K562 (cell line): ENCODE measurements around the gene MCC. TPM values are rescaled to one million over a fixed set of nuclear protein-coding genes. Genes with fewer than 3 reads are reported as not detected.

ENCODE experiments used
- ATAC-seq: fragments of 200-7000 bp; cut with Tn5 transposase; 3 replicates; pipeline ENCODE4 v1.9.1; 2020; ENCODE audit warnings: moderate library complexity
- BruUV-seq: library from RNA; stranded (reverse); fragments of 400-500 nt; replicated peaks from 2 replicates; lab custom pipeline; 2021; lab: Mats Ljungman, UMichigan
- CTCF ChIA-PET: fragments of 300-600 bp; formaldehyde crosslinking; extraction: SDS; loops from one replicate; lab custom pipeline; 2021; ENCODE audit warnings: low intra/inter-chr PET ratio; lab: Yijun Ruan, JAX
- POLR2A ChIA-PET: fragments of 300-600, 350-650 bp; sonication (Branson Sonifier 250); formaldehyde crosslinking; extraction: SDS; loops from one replicate; lab custom pipeline; 2021; ENCODE audit warnings: antibody characterized with exemption, inconsistent platforms; lab: Yijun Ruan, JAX
- DNase-seq, 4 experiments: peaks; one replicate each; pipeline versions ENCODE4 v3.0.0 to v3.0.0-alpha.2; 2011 to 2018; ENCODE audit warnings: low spot score in 3 of 4, mixed read lengths in 3 of 4; ENCODE audit errors: extremely low read depth in 1 of 4
- FAIRE-seq: peaks from 2 replicates; lab custom pipeline; 2011; peaks lifted over from hg19 to GRCh38; lab: Jason Lieb, UNC
- H2AFZ ChIP-seq: 2 replicates; pipeline ENCODE4 v1.6.0; 2011; ENCODE audit warnings: low read depth, low read length, control low read depth, inconsistent platforms
- H3K27ac ChIP-seq: fragments of 200-600 bp; 3 replicates; pipeline ENCODE4 v1.8.0; 2011; ENCODE audit warnings: low read depth, mild to moderate bottlenecking, control low read depth, inconsistent platforms, low read length, moderate library complexity, mixed read lengths; ENCODE audit errors: extremely low read depth
- H3K27me3 ChIP-seq, 2 experiments: fragments of 300-600 bp in 1 of 2; 2 replicates in 1 of 2; 3 replicates in 1 of 2; pipeline versions ENCODE4 v1.6.0 to v1.8.0; 2011; ENCODE audit warnings: inconsistent platforms in 2 of 2, low read length in 2 of 2, mild to moderate bottlenecking in 1 of 2, mixed read lengths in 1 of 2, moderate library complexity in 1 of 2; ENCODE audit not compliant: control insufficient read depth in 2 of 2, insufficient read depth in 2 of 2
- H3K36me3 ChIP-seq: fragments of 300-600 bp; 3 replicates; pipeline ENCODE4 v1.8.0; 2011; ENCODE audit warnings: mild to moderate bottlenecking, low read length, inconsistent platforms; ENCODE audit not compliant: control insufficient read depth, insufficient read depth
- H3K4me1 ChIP-seq, 2 experiments: fragments of 200-600 bp in 1 of 2; replicated peaks in 1 of 2; 2 replicates in 1 of 2; 3 replicates in 1 of 2; pipeline versions ENCODE4 v1.5.1 to v1.8.0; 2011; ENCODE audit warnings: inconsistent platforms in 2 of 2, low read length in 2 of 2, mild to moderate bottlenecking in 1 of 2, mixed read lengths in 1 of 2, moderate library complexity in 1 of 2; ENCODE audit not compliant: control insufficient read depth in 2 of 2, insufficient read depth in 2 of 2
- H3K4me2 ChIP-seq: 2 replicates; pipeline ENCODE4 v1.6.1; 2011; ENCODE audit warnings: low read length, control low read depth, inconsistent platforms, mixed read lengths; ENCODE audit not compliant: insufficient read depth
- H3K4me3 ChIP-seq: fragments of 200-600 bp; sonication (generic), shearing (Covaris generic); 2 replicates; pipeline ENCODE4 v1.5.1; 2016; ENCODE audit warnings: control low read depth, inconsistent platforms
- H3K79me2 ChIP-seq: fragments of 200-600 bp; 3 replicates; pipeline ENCODE4 v1.8.0; 2011; ENCODE audit warnings: low read length, inconsistent platforms; ENCODE audit not compliant: control insufficient read depth, insufficient read depth
- H3K9ac ChIP-seq, 2 experiments: 2 replicates each; pipeline versions ENCODE4 v1.6.0 to v1.6.1; 2011; ENCODE audit warnings: low read depth in 2 of 2, low read length in 2 of 2, control low read depth in 1 of 2, inconsistent platforms in 1 of 2, mild to moderate bottlenecking in 1 of 2, mixed read lengths in 1 of 2; ENCODE audit not compliant: insufficient read depth in 1 of 2
- H3K9me1 ChIP-seq: one replicate; pipeline ENCODE4 v1.6.0; 2011; ENCODE audit warnings: inconsistent platforms, mild to moderate bottlenecking, low read length, moderate library complexity; ENCODE audit not compliant: control insufficient read depth, insufficient read depth
- H3K9me3 ChIP-seq: replicated peaks from 2 replicates; pipeline ENCODE4 v1.5.1; 2011; ENCODE audit warnings: low read depth, low read length, inconsistent platforms; ENCODE audit not compliant: control insufficient read depth, insufficient read depth
- H4K20me1 ChIP-seq: replicated peaks from 2 replicates; pipeline ENCODE4 v1.6.1; 2011; ENCODE audit warnings: low read length, inconsistent platforms, mixed read lengths; ENCODE audit not compliant: control insufficient read depth, insufficient read depth
- HBP1 ChIP-seq: fragments of 450-650 bp; formaldehyde crosslinking; IDR thresholded peaks from 2 replicates; pipeline ENCODE4 v1.4.0; 2022; ENCODE audit warnings: missing genetic modification characterization
- HDAC6 ChIP-seq: IDR thresholded peaks from 2 replicates; pipeline ENCODE4 v1.6.1; 2012; ENCODE audit warnings: low read depth, mild to moderate bottlenecking, control low read depth, inconsistent platforms, low read length, moderate library complexity
- HMG20B ChIP-seq: fragments of 250-450 bp; sonication (Bioruptor Pico); IDR thresholded peaks from 2 replicates; pipeline ENCODE4 v1.5.0; 2021; ENCODE audit warnings: mild to moderate bottlenecking
- MIER1 ChIP-seq: fragments of 450-650 bp; IDR thresholded peaks from 2 replicates; pipeline ENCODE4 v1.6.1; 2016; ENCODE audit warnings: antibody characterized with exemption, mild to moderate bottlenecking, low read depth
- STAT5A ChIP-seq: IDR thresholded peaks from 2 replicates; pipeline ENCODE4 v1.6.1; 2012; ENCODE audit warnings: low read length, inconsistent platforms, borderline replicate concordance
- TOE1 ChIP-seq, 2 experiments: fragments of 450-650 bp in 1 of 2; sonication (generic) in 1 of 2; formaldehyde crosslinking in 1 of 2; IDR thresholded peaks; 2 replicates each; pipeline versions ENCODE4 v1.7.1 to v1.8.0; 2016 to 2022; ENCODE audit warnings: borderline replicate concordance in 2 of 2, mild to moderate bottlenecking in 2 of 2, antibody characterized with exemption in 1 of 2, inconsistent platforms in 1 of 2, low read depth in 1 of 2, missing genetic modification reagents in 1 of 2, moderate library complexity in 1 of 2
- ZNF282 ChIP-seq: sonication (generic); formaldehyde crosslinking; IDR thresholded peaks from 2 replicates; pipeline ENCODE4 v1.8.1; 2023; ENCODE audit warnings: missing genetic modification reagents
- ZNF778 ChIP-seq: fragments of 450-650 bp; formaldehyde crosslinking; IDR thresholded peaks from 2 replicates; pipeline ENCODE4 v1.4.0; 2020; ENCODE audit warnings: mild to moderate bottlenecking, moderate library complexity
- WGBS: fragments of 100-300 bp; shearing (Covaris generic); methylation state at CpG from one replicate; pipeline ENCODE4 v1.1.6; 2016; ENCODE audit warnings: low coverage, mixed read lengths; ENCODE audit not compliant: insufficient coverage; ENCODE audit errors: missing lambda C conversion rate; 5-methylcytosine and 5-hydroxymethylcytosine counted together
- in situ Hi-C: fragments of 300-500 bp; cut with MboI; formaldehyde crosslinking; loops from 4 replicates; pipeline ENCODE4 v1.15.0; 2018; ENCODE audit warnings: inconsistent platforms, mixed read lengths
- intact Hi-C: fragments of 100-400 bp; cut with micrococcal nuclease; formaldehyde crosslinking; loops from 2 replicates; pipeline ENCODE4 v1.14.2; 2022
- polyA plus RNA-seq, 8 experiments: library from polyadenylated mRNA; depleted of rRNA in 4 of 8; stranded (reverse) in 5 of 8; unstranded in 3 of 8; fragments of >200 nt; fragmentation: Nextera tagmentation in 2 of 8; fragmentation: Illumina TruSeq in 1 of 8; extraction: Ambion mirVana in 2 of 8; extraction: Trizol in 1 of 8; gene quantifications; 2 replicates each; pipeline versions ENCODE4 v1.2.1 to v1.2.3, GENCODE V29; 2011 to 2014; ENCODE audit warnings: inconsistent platforms in 1 of 8, missing spikeins in 1 of 8
- total RNA-seq, 7 experiments: library from RNA; depleted of rRNA in 6 of 7; stranded (reverse); fragments of >200 nt in 6 of 7; fragmentation: Illumina TruSeq in 2 of 7; extraction: Trizol in 2 of 7; gene quantifications; 2 replicates each; pipeline versions ENCODE4 v1.2.1 to v1.2.3, GENCODE V29; 2011 to 2021; ENCODE audit warnings: low replicate concordance in 1 of 7
- TF ChIP-seq, protein P1 (sequence below): fragments of 250-450 bp; sonication (Bioruptor Pico); IDR thresholded peaks from 2 replicates; pipeline ENCODE4 v1.6.1; 2021; ENCODE audit warnings: mild to moderate bottlenecking

MCC gene
- total and polyA plus RNA-seq, 9 of the 15 experiments (the other 6 are each of a cell fraction or from before 2014, with no cell fraction given): 0.04 to 0.24 (median 0.06) TPM; not detected in 1

DNA sequence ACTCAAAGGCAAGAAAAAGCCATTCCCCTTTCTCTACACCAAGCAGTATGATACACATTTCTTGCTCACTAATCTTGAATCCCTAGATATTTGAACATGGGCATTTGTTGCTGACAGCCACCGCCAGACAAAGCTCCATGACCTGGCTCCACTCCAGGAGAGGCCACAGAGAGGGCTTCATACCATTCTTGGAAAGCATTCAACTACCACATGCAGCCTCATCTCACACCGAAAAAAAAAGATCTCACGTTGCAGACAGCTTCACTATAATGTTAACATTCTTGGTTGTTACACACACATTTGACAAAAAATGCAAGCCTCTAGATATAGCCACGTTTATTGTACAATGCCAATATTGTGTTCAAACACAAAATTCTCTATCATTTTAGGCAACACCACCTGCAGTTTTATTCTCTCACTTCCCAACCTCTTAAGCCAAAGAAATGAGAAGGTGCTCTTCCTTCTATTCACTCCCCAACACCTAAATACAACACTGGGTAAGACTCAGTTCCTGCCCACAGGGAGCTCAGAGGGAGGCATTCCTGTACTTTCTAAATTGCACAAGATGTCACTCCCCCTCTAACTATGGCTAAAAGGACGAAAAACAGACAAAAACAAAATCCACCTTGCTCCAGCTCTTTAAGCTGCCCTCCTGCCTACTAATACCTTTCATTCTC, 275.9 kb downstream of the MCC start:
- in situ Hi-C loops: no loop called here
- FAIRE-seq: no peak

DNA sequence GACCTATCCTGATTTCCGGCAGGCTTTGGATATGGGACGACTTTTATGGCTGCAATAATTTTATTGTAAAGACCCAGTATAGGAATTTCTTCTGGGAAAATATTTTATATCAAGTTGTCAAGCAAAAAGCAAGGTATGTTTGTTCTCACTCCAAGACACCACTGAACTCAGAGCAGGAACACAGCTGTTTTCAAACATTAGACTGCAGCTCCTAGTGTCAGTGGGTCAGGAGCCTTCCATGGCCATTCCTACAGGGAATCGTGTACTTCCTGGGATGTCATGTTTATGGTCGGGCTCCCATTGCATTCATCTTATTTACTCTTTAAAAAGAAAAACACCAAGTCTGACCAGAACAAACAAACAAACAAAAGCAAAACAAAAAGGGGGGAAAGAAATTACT, 278.8 kb downstream of the MCC start:
- in situ Hi-C loops (no loop called here), intact Hi-C loops (no loop called here)
- no peaks in the 10 kb centered on the region for H4K20me1 ChIP-seq
- H2AFZ ChIP-seq: no peak overlapping the region
- 0% methylated on average over 4 of the region's 4 CpGs for whole genome bisulfite sequencing
- CTCF ChIA-PET: no interaction called here
- no TSS peak for BruUV-seq
- no peaks in the 10 kb centered on the region for H3K9me3 ChIP-seq
- no peak overlapping the region for H3K4me2 ChIP-seq
- no peaks in the 10 kb centered on the region for H3K79me2 ChIP-seq
- FAIRE-seq (no peak), DNase-seq (no peak), ATAC-seq (no peak)
- no peaks in the 10 kb centered on the region for H3K36me3 ChIP-seq
- H3K27ac ChIP-seq: no peak overlapping the region
- H3K9me1 ChIP-seq: no peaks in the 10 kb centered on the region
- H3K4me1 ChIP-seq: no peaks in the 10 kb centered on the region
- no peak overlapping the region for H3K4me3 ChIP-seq
- H3K9ac ChIP-seq: no peak overlapping the region
- peaks cover 18 to 19% of the 10 kb centered on the region in 2 experiments; a peak in 4 of 5 replicates for H3K27me3 ChIP-seq
- POLR2A ChIA-PET: no interaction called here
- TF ChIP-seq STAT5A (no peak), TOE1 (IDR thresholded peaks at IDR 0.05; ENCODE audit: borderline replicate concordance) (no peak), TOE1 (CRISPR knock-in tag; IDR thresholded peaks at IDR 0.05; ENCODE audit: borderline replicate concordance, low read depth) (no peak), HBP1 (no peak), ZNF778 (no peak)

More for the DNA sequence above, 275.9 kb downstream of the MCC start:
- no peaks in the 10 kb centered on the region for H3K9me1 ChIP-seq
- no peaks in the 10 kb centered on the region for H3K79me2 ChIP-seq
- intact Hi-C loops: no loop called here
- BruUV-seq: no TSS peak
- no peak overlapping the region for H3K27ac ChIP-seq
- H3K27me3 ChIP-seq: peaks cover 10 to 19% of the 10 kb centered on the region in 2 experiments; a peak in 3 of 5 replicates
- H3K9me3 ChIP-seq: no peaks in the 10 kb centered on the region
- H4K20me1 ChIP-seq: no peaks in the 10 kb centered on the region
- H3K4me3 ChIP-seq: no peak overlapping the region
- H3K36me3 ChIP-seq: no peaks in the 10 kb centered on the region
- no peaks in the 10 kb centered on the region for H3K4me1 ChIP-seq
- no peak for TF ChIP-seq HDAC6
- TF ChIP-seq ZNF282 (CRISPR knock-in tag): no peak
- no peak for TF ChIP-seq MIER1
- TF ChIP-seq TOE1 (IDR thresholded peaks at IDR 0.05; ENCODE audit: borderline replicate concordance): no peak
- TF ChIP-seq TOE1 (CRISPR knock-in tag; IDR thresholded peaks at IDR 0.05; ENCODE audit: borderline replicate concordance, low read depth): no peak
- no peak for TF ChIP-seq HMG20B
- TF ChIP-seq, protein P1, sequence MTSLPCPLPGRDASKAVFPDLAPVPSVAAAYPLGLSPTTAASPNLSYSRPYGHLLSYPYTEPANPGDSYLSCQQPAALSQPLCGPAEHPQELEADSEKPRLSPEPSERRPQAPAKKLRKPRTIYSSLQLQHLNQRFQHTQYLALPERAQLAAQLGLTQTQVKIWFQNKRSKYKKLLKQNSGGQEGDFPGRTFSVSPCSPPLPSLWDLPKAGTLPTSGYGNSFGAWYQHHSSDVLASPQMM (CRISPR knock-in tag): no peak
- H3K4me2 ChIP-seq: no peak overlapping the region
- WGBS: 3% methylated on average over 5 of the region's 5 CpGs
- DNase-seq (no peak), ATAC-seq (no peak)
- ChIA-PET CTCF (no interaction called here), POLR2A (interaction anchor here (0.7 to 1.4 kb wide), 2 partner anchors 159 to 742 kb away, joined by 3 to 4 read pairs; no protein-coding TSS in a partner anchor)
- no peak overlapping the region for H2AFZ ChIP-seq
- no peak overlapping the region for H3K9ac ChIP-seq
